ENCODE data around the gene UTF1. TPM values are rescaled to one million over a fixed set of nuclear protein-coding genes. Genes with fewer than 3 reads are reported as not detected.

UTF1 gene
- total RNA-seq, 2 donors from 2014 or later: not detected

- TF ChIP-seq, protein P1, sequence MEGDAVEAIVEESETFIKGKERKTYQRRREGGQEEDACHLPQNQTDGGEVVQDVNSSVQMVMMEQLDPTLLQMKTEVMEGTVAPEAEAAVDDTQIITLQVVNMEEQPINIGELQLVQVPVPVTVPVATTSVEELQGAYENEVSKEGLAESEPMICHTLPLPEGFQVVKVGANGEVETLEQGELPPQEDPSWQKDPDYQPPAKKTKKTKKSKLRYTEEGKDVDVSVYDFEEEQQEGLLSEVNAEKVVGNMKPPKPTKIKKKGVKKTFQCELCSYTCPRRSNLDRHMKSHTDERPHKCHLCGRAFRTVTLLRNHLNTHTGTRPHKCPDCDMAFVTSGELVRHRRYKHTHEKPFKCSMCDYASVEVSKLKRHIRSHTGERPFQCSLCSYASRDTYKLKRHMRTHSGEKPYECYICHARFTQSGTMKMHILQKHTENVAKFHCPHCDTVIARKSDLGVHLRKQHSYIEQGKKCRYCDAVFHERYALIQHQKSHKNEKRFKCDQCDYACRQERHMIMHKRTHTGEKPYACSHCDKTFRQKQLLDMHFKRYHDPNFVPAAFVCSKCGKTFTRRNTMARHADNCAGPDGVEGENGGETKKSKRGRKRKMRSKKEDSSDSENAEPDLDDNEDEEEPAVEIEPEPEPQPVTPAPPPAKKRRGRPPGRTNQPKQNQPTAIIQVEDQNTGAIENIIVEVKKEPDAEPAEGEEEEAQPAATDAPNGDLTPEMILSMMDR (IDR thresholded peaks at IDR 0.05): no peak
- H3K4me1 ChIP-seq (ENCODE audit: control insufficient read depth in 1 of 2, low read depth in 2 of 2): no peaks in the 10 kb centered on the region
- no peaks in the 10 kb centered on the region for H3K27me3 ChIP-seq (replicated peaks; ENCODE audit: insufficient read depth)
- ATAC-seq (ENCODE audit: insufficient number of reproducible peaks, low FRiP score, low read depth) (no peak), DNase-seq (ENCODE audit: low spot score) (no peak)
- no peak overlapping the region for H3K27ac ChIP-seq
- no peaks in the 10 kb centered on the region for H3K36me3 ChIP-seq
- no peaks in the 10 kb centered on the region for H3K9me3 ChIP-seq
- H3K4me3 ChIP-seq: no peak overlapping the region
These were observed 42.7 kb upstream of the UTF1 start for GRCh38 chr10:133187091-133187905.

- no peak for DNase-seq (ENCODE audit: low spot score)
- Histone ChIP-seq H3K27me3 (replicated peaks; ENCODE audit: insufficient read depth) (no peaks in the 10 kb centered on the region), H3K9me3 (peaks cover 2% of the 10 kb centered on the region), H3K36me3 (no peaks in the 10 kb centered on the region), H3K27ac (no peak overlapping the region), H3K4me1 (ENCODE audit: control insufficient read depth in 1 of 2, low read depth in 2 of 2) (no peaks in the 10 kb centered on the region), H3K4me3 (no peak overlapping the region)
- no peak for ATAC-seq (ENCODE audit: insufficient number of reproducible peaks, low FRiP score, low read depth)
- TF ChIP-seq, protein P1 (IDR thresholded peaks at IDR 0.05): no peak
These were observed 41.9 kb upstream of the UTF1 start for GRCh38 chr10:133187906-133188681.

DNA sequence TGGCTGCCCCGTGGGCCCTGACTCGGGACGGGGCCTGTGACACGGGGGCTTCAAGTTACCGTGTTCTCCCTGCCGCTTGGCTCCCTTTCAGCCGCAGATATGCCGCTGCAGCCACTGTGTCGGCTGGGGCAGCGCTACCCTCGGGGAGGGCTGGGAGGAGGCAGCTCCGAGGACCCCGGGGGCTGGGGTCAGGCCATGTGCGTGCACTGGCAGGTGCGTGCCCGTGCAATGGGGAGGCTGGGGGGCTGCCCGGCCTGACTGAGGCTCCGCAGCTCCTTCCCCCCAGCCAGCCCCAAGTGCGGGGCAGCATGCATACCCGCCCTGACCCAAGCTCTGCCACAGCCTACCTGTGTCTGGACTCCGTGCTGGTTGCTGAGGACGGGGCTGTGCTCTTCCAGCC lies 40.8 kb upstream of the UTF1 start:
- TF ChIP-seq, protein P1 (IDR thresholded peaks at IDR 0.05): no peak
- H3K27ac ChIP-seq: no peak overlapping the region
- no peak for DNase-seq (ENCODE audit: low spot score)
- no peaks in the 10 kb centered on the region for H3K4me1 ChIP-seq (ENCODE audit: control insufficient read depth in 1 of 2, low read depth in 2 of 2)
- no peak for ATAC-seq (ENCODE audit: insufficient number of reproducible peaks, low FRiP score, low read depth)
- H3K36me3 ChIP-seq: no peaks in the 10 kb centered on the region
- H3K9me3 ChIP-seq: peaks cover 3% of the 10 kb centered on the region
- no peak overlapping the region for H3K4me3 ChIP-seq
- no peaks in the 10 kb centered on the region for H3K27me3 ChIP-seq (replicated peaks; ENCODE audit: insufficient read depth)

DNA sequence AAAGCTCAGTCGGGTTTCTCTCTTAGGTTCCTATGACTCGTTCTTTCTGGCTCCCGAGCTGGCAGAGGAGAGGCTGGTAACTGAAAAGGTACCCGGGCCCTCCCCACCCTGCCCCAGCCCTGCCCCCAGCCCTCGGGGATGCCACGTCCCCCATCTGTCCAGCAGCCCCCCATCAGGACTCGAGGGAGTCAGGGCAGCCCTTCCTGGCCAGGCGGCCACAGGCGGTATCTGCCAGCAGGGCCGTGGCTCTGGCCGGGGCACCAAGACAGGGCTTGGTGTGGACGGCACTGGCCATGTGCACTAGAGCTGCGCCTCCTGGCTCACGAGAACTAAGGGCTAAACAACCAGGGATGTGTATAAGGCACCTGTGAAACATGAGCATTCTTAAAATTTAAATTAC lies 40.3 kb upstream of the UTF1 start:
- Histone ChIP-seq H3K4me1 (ENCODE audit: control insufficient read depth in 1 of 2, low read depth in 2 of 2) (no peaks in the 10 kb centered on the region), H3K4me3 (no peak overlapping the region), H3K36me3 (no peaks in the 10 kb centered on the region), H3K27me3 (replicated peaks; ENCODE audit: insufficient read depth) (no peaks in the 10 kb centered on the region), H3K27ac (no peak overlapping the region), H3K9me3 (peaks cover 3% of the 10 kb centered on the region)
- ATAC-seq (ENCODE audit: insufficient number of reproducible peaks, low FRiP score, low read depth): no peak
- TF ChIP-seq, protein P1 (IDR thresholded peaks at IDR 0.05): no peak
- DNase-seq (ENCODE audit: low spot score): no peak

DNA sequence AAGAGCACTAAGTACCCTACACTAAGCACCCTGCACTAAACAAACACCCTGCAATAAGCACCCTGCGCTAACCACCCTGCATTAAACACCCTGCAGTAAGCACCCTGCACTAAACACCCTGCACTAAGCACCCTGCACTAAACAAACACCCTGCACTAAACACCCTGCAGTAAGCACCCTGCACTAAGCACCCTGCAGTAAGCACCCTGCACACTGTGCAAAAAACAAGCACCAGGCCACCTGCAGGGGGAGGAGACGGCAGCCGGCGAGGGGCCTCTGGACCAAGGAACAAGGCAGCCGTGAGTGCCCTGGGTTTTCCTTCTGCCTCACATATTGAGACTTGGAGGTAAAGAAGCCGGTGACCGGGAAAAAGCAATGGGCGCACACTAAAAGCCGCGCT lies 39.8 kb upstream of the UTF1 start:
- Histone ChIP-seq H3K4me3 (no peak overlapping the region), H3K27ac (no peak overlapping the region), H3K36me3 (no peaks in the 10 kb centered on the region), H3K4me1 (ENCODE audit: control insufficient read depth in 1 of 2, low read depth in 2 of 2) (no peaks in the 10 kb centered on the region), H3K9me3 (peaks cover 3% of the 10 kb centered on the region), H3K27me3 (replicated peaks; ENCODE audit: insufficient read depth) (no peaks in the 10 kb centered on the region)
- DNase-seq (ENCODE audit: low spot score) (no peak), ATAC-seq (ENCODE audit: insufficient number of reproducible peaks, low FRiP score, low read depth) (no peak)
- TF ChIP-seq, protein P1 (IDR thresholded peaks at IDR 0.05): no peak

Data from thoracic aorta (tissue), 2 donors.